Vagina (tissue), 2 donors: ENCODE measurements around the gene MYO1D. TPM values are rescaled to one million over a fixed set of nuclear protein-coding genes. Genes with fewer than 3 reads are reported as not detected.

ENCODE experiments used
- DNase-seq, 2 donors: peaks; one replicate each; pipeline ENCODE4 v3.0.0-alpha.2; 2017; ENCODE audit errors: extremely low spot score in 2 of 2
- H3K27ac ChIP-seq: fragments of 200-600 bp; sonication (generic); one replicate; pipeline ENCODE4 v1.5.1; 2019
- H3K27me3 ChIP-seq: fragments of 200-600 bp; sonication (generic); one replicate; pipeline ENCODE4 v1.5.1; 2019
- H3K36me3 ChIP-seq, 2 donors: fragments of 200-600 bp; sonication (generic); one replicate each; pipeline ENCODE4 v1.5.1; 2017 to 2019
- H3K4me1 ChIP-seq: fragments of 200-600 bp; sonication (generic); one replicate; pipeline ENCODE4 v1.5.1; 2019
- H3K4me3 ChIP-seq, 2 donors: fragments of 200-600 bp; sonication (generic); 1 replicate in 1 of 2; 2 replicates in 1 of 2; pipeline ENCODE4 v1.5.1; 2016 to 2019
- H3K9me3 ChIP-seq: fragments of 200-600 bp; sonication (generic); one replicate; pipeline ENCODE4 v1.5.1; 2019
- POLR2A ChIP-seq, 2 donors: fragments of 450-650 bp; IDR thresholded peaks; one replicate each; pipeline ENCODE4 v1.6.1; 2017; ENCODE audit warnings: antibody characterized with exemption in 2 of 2, mild to moderate bottlenecking in 2 of 2, moderate library complexity in 2 of 2
- POLR2AphosphoS5 ChIP-seq, 2 donors: sonication (generic); formaldehyde crosslinking; IDR thresholded peaks; one replicate each; pipeline ENCODE4 v1.9.0; 2017; ENCODE audit warnings: antibody characterized with exemption in 2 of 2, mild to moderate bottlenecking in 2 of 2, low read depth in 1 of 2; ENCODE audit not compliant: insufficient read depth in 1 of 2
- intact Hi-C: fragments of 100-400 bp; cut with DNase I; formaldehyde crosslinking; loops from one replicate; pipeline ENCODE4 v1.15.1; 2023
- total RNA-seq: library from RNA; depleted of rRNA; stranded (reverse); fragments of >200 nt; gene quantifications from one replicate; pipeline ENCODE4 v1.2.3, GENCODE V29; 2016
- TF ChIP-seq, protein P1 (sequence below), 3 experiments: fragments of 450-650 bp in 2 of 3; fragments of 200-600 bp in 1 of 3; sonication (generic) in 1 of 3; IDR thresholded peaks; one replicate each; pipeline ENCODE4 v1.5.1; 2017 to 2019; ENCODE audit warnings: antibody characterized with exemption in 3 of 3, mild to moderate bottlenecking in 2 of 3, moderate library complexity in 2 of 3

MYO1D gene
- total RNA-seq, 1 donor from 2014 or later: 44.7 TPM

DNA sequence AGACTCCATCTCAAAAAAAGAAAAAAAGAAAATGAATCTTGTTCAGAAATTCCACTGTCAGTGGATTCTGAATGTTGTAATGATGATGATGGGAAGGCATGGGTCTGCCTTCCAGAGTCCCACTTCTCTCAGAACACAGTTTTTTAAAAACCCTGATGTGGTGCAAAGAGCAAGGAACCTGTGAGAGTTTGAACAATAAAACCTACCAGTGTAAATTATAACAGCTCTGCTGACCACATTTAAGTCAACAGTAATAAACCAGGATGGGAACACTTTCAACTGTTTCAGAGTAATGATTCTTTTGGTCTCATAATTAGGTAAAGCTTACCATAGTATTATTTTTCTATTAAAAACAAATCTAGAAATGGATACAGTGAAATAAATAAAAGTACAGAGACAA lies 99.0 kb downstream of the MYO1D start:
- intact Hi-C loops: no loop called here

GRCh38 chr17:32777436-32777835 lies 99.5 kb downstream of the MYO1D start:
- DNase-seq: no peak
- intact Hi-C loops: no loop called here
- no peak for TF ChIP-seq POLR2AphosphoS5 (IDR thresholded peaks at IDR 0.05; ENCODE audit: insufficient read depth in 1 of 2, low read depth in 1 of 2)
- no peak for TF ChIP-seq POLR2A (IDR thresholded peaks at IDR 0.05)
- TF ChIP-seq, protein P1, sequence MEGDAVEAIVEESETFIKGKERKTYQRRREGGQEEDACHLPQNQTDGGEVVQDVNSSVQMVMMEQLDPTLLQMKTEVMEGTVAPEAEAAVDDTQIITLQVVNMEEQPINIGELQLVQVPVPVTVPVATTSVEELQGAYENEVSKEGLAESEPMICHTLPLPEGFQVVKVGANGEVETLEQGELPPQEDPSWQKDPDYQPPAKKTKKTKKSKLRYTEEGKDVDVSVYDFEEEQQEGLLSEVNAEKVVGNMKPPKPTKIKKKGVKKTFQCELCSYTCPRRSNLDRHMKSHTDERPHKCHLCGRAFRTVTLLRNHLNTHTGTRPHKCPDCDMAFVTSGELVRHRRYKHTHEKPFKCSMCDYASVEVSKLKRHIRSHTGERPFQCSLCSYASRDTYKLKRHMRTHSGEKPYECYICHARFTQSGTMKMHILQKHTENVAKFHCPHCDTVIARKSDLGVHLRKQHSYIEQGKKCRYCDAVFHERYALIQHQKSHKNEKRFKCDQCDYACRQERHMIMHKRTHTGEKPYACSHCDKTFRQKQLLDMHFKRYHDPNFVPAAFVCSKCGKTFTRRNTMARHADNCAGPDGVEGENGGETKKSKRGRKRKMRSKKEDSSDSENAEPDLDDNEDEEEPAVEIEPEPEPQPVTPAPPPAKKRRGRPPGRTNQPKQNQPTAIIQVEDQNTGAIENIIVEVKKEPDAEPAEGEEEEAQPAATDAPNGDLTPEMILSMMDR (IDR thresholded peaks at IDR 0.05): no peak

More for the DNA sequence above, 99.0 kb downstream of the MYO1D start:
- Histone ChIP-seq H3K27me3 (no peaks in the 10 kb centered on the region), H3K9me3 (no peaks in the 10 kb centered on the region), H3K4me3 (no peak overlapping the region), H3K27ac (no peak overlapping the region), H3K4me1 (no peaks in the 10 kb centered on the region), H3K36me3 (peaks cover 0 to 6% of the 10 kb centered on the region in 2 donors)
- no peak for DNase-seq
- TF ChIP-seq POLR2A (IDR thresholded peaks at IDR 0.05) (no peak), POLR2AphosphoS5 (IDR thresholded peaks at IDR 0.05; ENCODE audit: insufficient read depth in 1 of 2, low read depth in 1 of 2) (no peak)
- TF ChIP-seq, protein P1 (IDR thresholded peaks at IDR 0.05): no peak

GRCh38 chr17:32774695-32775084 lies 102.2 kb downstream of the MYO1D start:
- DNase-seq: no peak
- H3K27ac ChIP-seq: no peak overlapping the region

More at GRCh38 chr17:32777436-32777835, 99.5 kb downstream of the MYO1D start:
- no peak overlapping the region for H3K4me3 ChIP-seq
- peaks cover 0 to 6% of the 10 kb centered on the region in 2 donors for H3K36me3 ChIP-seq
- H3K27ac ChIP-seq: no peak overlapping the region
- no peaks in the 10 kb centered on the region for H3K4me1 ChIP-seq
- H3K27me3 ChIP-seq: no peaks in the 10 kb centered on the region
- no peaks in the 10 kb centered on the region for H3K9me3 ChIP-seq

DNA sequence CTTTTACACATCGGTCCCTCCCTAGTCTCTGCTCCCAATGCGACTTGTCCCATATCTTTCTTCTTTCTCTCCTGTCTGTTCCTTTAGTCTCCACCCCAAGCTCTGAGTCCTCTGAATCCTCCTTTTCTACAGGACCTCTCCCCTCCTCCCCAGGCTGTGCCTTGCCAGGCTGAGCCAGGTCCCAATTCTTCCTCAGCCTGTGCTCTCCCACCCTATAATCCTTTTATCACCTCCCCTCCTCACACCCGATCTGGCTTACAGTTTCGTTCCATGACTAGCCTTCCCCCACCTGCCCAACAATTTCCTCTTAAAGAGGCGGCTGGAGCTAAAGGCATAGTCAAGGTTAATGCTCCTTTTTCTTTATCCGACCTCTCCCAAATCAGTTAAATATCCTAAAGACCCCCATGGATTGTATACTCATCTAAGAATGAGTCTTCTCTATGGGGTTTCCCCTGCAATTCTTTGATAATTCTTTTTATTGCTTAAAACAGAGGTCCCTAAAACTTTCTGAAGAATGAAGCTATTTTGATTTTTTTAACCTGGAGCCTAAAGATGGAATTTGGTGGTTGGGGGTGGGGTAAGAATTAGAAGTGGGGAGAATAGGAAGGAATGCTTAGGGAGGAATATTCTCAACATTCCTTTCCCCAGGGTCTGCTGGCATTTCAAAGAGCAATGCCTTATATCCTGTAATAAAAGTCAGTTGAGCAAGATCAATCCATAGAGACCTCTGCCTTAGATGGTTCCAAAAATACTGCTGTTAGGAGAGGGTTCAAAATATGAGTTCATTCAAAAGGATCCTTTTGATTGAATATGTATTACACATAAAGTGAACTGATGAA lies 102.8 kb downstream of the MYO1D start:
- Histone ChIP-seq H3K27ac (no peak overlapping the region), H3K9me3 (no peaks in the 10 kb centered on the region), H3K27me3 (no peaks in the 10 kb centered on the region), H3K4me1 (no peaks in the 10 kb centered on the region), H3K36me3 (peaks cover 0 to 6% of the 10 kb centered on the region in 2 donors), H3K4me3 (no peak overlapping the region)
- TF ChIP-seq, protein P1 (IDR thresholded peaks at IDR 0.05): no peak
- no peak for DNase-seq
- intact Hi-C loops: no loop called here

More at GRCh38 chr17:32774695-32775084, 102.2 kb downstream of the MYO1D start:
- Histone ChIP-seq H3K27me3 (no peaks in the 10 kb centered on the region), H3K9me3 (no peaks in the 10 kb centered on the region), H3K4me3 (no peak overlapping the region), H3K36me3 (peaks cover 0 to 6% of the 10 kb centered on the region in 2 donors), H3K4me1 (no peaks in the 10 kb centered on the region)
- TF ChIP-seq, protein P1 (IDR thresholded peaks at IDR 0.05): no peak
- TF ChIP-seq POLR2A (IDR thresholded peaks at IDR 0.05): no peak
- TF ChIP-seq POLR2AphosphoS5 (IDR thresholded peaks at IDR 0.05; ENCODE audit: insufficient read depth in 1 of 2, low read depth in 1 of 2): no peak
- intact Hi-C loops: no loop called here

DNA sequence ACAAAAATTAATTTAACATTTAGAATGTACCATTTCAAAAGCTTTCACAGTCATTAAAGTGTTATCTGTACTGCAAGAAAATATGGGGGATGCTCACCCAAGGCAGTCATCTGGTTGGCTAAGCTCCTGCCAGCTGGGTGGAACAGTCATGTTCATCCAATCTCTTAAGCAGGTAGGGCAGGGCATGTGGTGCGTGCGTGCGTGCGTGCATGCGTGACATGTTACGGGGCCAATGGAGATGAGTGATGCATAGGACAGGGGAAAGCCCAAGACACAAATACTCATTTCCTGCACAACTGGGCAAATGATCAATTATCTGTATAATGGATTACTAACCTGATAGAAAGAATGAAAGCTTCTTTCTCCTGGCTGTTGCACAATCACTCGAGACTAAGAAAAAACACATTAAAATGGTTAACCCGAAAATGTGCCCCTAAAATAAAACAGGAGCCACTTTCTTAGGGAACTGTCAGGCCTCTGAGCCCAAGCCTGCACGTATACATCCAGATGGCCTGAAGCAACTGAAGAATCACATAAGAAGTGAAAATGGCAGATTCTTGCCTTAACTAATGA lies 104.4 kb downstream of the MYO1D start:
- Histone ChIP-seq H3K9me3 (no peaks in the 10 kb centered on the region), H3K4me1 (no peaks in the 10 kb centered on the region), H3K4me3 (no peak overlapping the region), H3K36me3 (peaks cover 0 to 1% of the 10 kb centered on the region in 2 donors), H3K27ac (no peak overlapping the region), H3K27me3 (no peaks in the 10 kb centered on the region)
- intact Hi-C loops: no loop called here
- TF ChIP-seq, protein P1 (IDR thresholded peaks at IDR 0.05): no peak
- TF ChIP-seq POLR2AphosphoS5 (IDR thresholded peaks at IDR 0.05; ENCODE audit: insufficient read depth in 1 of 2, low read depth in 1 of 2): no peak
- no peak for TF ChIP-seq POLR2A (IDR thresholded peaks at IDR 0.05)
- DNase-seq: no peak
